Lung (tissue), 16 donors: Measurements from ENCODE around the gene LRRC51. TPM values are rescaled to one million over a fixed set of nuclear protein-coding genes. Genes with fewer than 3 reads are reported as not detected.
A peak's percentile ranks its signal among the peaks of the same experiment; 100 is the strongest.

Experiments used
- ATAC-seq: fragments of 200-7000 bp; cut with Tn5 transposase; one replicate; pipeline ENCODE4 v1.9.1; 2020; ENCODE audit warnings: moderate number of reproducible peaks; ENCODE audit not compliant: insufficient read depth, low FRiP score
- DNase-seq, 3 donors: peaks; one replicate each; pipeline ENCODE4 v3.0.0-alpha.2; 2013 to 2017
- H3K27ac ChIP-seq, 2 donors: one replicate each; pipeline ENCODE4 v1.5.1; 2013; ENCODE audit warnings: mild to moderate bottlenecking in 2 of 2, moderate library complexity in 2 of 2, control low read depth in 1 of 2, inconsistent platforms in 1 of 2, low read depth in 1 of 2, low read length in 1 of 2
- H3K27me3 ChIP-seq, 3 donors: one replicate each; pipeline ENCODE4 v1.5.1; 2013; ENCODE audit warnings: low read length in 2 of 3; ENCODE audit not compliant: control insufficient read depth in 3 of 3, insufficient read depth in 3 of 3
- H3K36me3 ChIP-seq, 4 donors: one replicate each; pipeline ENCODE4 v1.5.1; 2013; ENCODE audit warnings: low read length in 4 of 4, mild to moderate bottlenecking in 1 of 4, moderate library complexity in 1 of 4; ENCODE audit not compliant: control insufficient read depth in 4 of 4, insufficient read depth in 4 of 4
- H3K4me1 ChIP-seq, 5 donors: one replicate each; pipeline ENCODE4 v1.5.1; 2013; ENCODE audit warnings: low read length in 5 of 5, mild to moderate bottlenecking in 2 of 5, moderate library complexity in 1 of 5; ENCODE audit not compliant: control insufficient read depth in 5 of 5, insufficient read depth in 5 of 5
- H3K4me3 ChIP-seq: one replicate; pipeline ENCODE4 v1.5.1; 2013; ENCODE audit warnings: mild to moderate bottlenecking, control low read depth, moderate library complexity
- H3K9ac ChIP-seq, 2 donors: one replicate each; pipeline ENCODE4 v1.5.1; 2013; ENCODE audit warnings: low read length in 2 of 2, control low read depth in 1 of 2; ENCODE audit not compliant: insufficient read depth in 1 of 2
- H3K9me3 ChIP-seq, 4 donors: one replicate each; pipeline ENCODE4 v1.5.1; 2013; ENCODE audit warnings: low read length in 3 of 4, mild to moderate bottlenecking in 1 of 4, moderate library complexity in 1 of 4; ENCODE audit not compliant: control insufficient read depth in 4 of 4, insufficient read depth in 3 of 4
- WGBS, 2 donors: extraction: QIAGEN DNeasy Blood & Tissue Kit; methylation state at CpG; one replicate each; pipeline ENCODE4 v1.1.7; 2013; 5-methylcytosine and 5-hydroxymethylcytosine counted together
- long read RNA-seq, 5 donors: transcript quantifications; one replicate each; lab custom pipeline, GENCODE V29; 2026
- polyA plus RNA-seq, 2 donors: library from polyadenylated mRNA; stranded (reverse); fragments of 200-250 nt; gene quantifications; one replicate each; pipeline ENCODE4 v1.2.1, GENCODE V29; 2013
- total RNA-seq, 2 donors: library from RNA; depleted of rRNA in 1 of 2; stranded (reverse); fragments of >200 nt in 1 of 2; gene quantifications; one replicate each; pipeline ENCODE4 v1.2.1, GENCODE V29; 2014 to 2021
- TF ChIP-seq, protein P1 (sequence below): IDR thresholded peaks from 2 replicates; pipeline ENCODE4 v1.5.1; 2012; ENCODE audit warnings: mild to moderate bottlenecking; ENCODE audit errors: control extremely low read depth, extremely low read depth
- donor health status: control.
- donor health status: control.
- donor health status: Bipolar disorder and iron deficiency.
- donor health status: healthy.
- donor health status: DM: yes; HTN: yes; CAD: no.

LRRC51 gene
- 10 to 100 TPM; 28.7 to 29.6 TPM for total RNA-seq
- 10 to 100 TPM; 10.4 to 10.9 TPM for polyA plus RNA-seq
- long read RNA-seq, donor 1, partial matches to known transcripts = 0 of 1 reads
- long read RNA-seq, donor 1, other reads (novel, unspliced or antisense) = 0 of 1 reads
- long read RNA-seq, donor 2, partial matches to known transcripts = 0 of 3 reads
- long read RNA-seq, donor 2, other reads (novel, unspliced or antisense) = 0 of 3 reads
- long read RNA-seq, donor 3, partial matches to known transcripts = 0 of 2 reads
- long read RNA-seq, donor 3, other reads (novel, unspliced or antisense) = 0 of 2 reads
- long read RNA-seq, donor 4, partial matches to known transcripts = 0 of 2 reads
- long read RNA-seq, donor 4, other reads (novel, unspliced or antisense) = 0 of 2 reads
- long read RNA-seq, donor 5, partial matches to known transcripts = 0 of 1 reads
- long read RNA-seq, donor 5, other reads (novel, unspliced or antisense) = 0 of 1 reads

DNA sequence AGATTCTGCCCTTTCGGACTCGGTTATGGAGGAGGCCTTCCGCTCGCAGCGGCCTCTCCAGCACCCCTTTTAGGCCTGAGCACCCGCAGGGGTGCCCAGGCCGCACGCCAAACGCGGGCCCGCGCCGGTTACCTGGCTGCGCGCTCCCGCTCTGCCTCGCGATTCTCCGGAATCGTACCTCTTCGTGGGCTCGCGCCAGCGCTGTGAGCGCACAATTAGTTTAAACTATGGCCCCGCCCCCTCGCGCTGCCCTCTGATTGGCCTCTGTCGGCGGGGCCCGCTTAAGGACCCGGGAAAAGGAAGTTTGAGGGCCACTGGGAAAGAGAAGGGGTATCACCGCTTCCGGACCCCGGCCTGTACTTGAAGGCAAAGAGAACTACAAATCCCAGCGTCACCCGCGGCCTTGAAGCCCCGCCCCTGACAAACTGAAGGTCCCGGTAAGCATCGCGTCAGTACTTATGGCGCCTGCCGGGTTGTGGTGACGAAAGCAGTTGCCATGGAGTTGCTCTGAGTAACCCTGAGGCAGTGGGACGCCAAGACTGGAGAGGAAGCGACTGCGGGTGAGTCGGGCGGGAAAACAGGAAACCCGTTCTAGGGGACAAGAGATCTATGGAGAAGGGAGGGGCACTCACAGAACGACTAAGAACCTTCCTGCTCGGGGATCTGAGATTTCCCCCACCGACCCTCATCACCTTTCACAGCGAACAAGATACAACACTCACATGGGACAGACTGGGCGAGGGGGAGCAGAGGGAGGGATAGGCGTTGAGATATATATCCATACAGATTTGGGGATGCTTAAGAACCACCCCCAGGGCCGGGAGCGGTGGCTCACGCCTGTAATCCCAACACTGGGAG is at the start of gene LRRC51, which contains the start of gene NUMA1:
TSS of gene LRRC51 (plus strand) at position 525 of the 858 bp plus-strand sequence. CDS start 8,234 bp downstream, outside the sequence.
TSS of gene NUMA1 (minus strand) at position 217 of the 858 bp plus-strand sequence. CDS start 44,599 bp downstream, outside the sequence.
- DNase-seq (peak; percentile 100), ATAC-seq (peak; percentile 98)
- H3K27ac ChIP-seq = peak within 1 kb of the TSS; percentile 93 to 95
- peak within 1 kb of the TSS; percentile 67 for H3K4me3 ChIP-seq
- H3K9me3 ChIP-seq = no peaks in the 10 kb centered on the region
- H3K27me3 ChIP-seq = no peaks in the 10 kb centered on the region
- TF ChIP-seq, protein P1, sequence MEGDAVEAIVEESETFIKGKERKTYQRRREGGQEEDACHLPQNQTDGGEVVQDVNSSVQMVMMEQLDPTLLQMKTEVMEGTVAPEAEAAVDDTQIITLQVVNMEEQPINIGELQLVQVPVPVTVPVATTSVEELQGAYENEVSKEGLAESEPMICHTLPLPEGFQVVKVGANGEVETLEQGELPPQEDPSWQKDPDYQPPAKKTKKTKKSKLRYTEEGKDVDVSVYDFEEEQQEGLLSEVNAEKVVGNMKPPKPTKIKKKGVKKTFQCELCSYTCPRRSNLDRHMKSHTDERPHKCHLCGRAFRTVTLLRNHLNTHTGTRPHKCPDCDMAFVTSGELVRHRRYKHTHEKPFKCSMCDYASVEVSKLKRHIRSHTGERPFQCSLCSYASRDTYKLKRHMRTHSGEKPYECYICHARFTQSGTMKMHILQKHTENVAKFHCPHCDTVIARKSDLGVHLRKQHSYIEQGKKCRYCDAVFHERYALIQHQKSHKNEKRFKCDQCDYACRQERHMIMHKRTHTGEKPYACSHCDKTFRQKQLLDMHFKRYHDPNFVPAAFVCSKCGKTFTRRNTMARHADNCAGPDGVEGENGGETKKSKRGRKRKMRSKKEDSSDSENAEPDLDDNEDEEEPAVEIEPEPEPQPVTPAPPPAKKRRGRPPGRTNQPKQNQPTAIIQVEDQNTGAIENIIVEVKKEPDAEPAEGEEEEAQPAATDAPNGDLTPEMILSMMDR = no peak
- peak within 1 kb of the TSS; percentile 83 to 96 for H3K9ac ChIP-seq
- peaks cover 0 to 3% (median 1%) of the 10 kb centered on the region in 4 donors for H3K36me3 ChIP-seq
- WGBS, 2 donors = 0 to 1% methylated on average over 60 of the region's 60 CpGs
- H3K4me1 ChIP-seq = peaks cover 0 to 21% (median 0%) of the 10 kb centered on the region in 5 donors

- WGBS, 2 donors = 65 to 66% methylated on average over 3 of the region's 3 CpGs
- H3K27ac ChIP-seq = no peak overlapping the region
Measured at GRCh38 chr11:72036687-72037086, 44.0 kb upstream of the LRRC51 start.

GRCh38 chr11:72037554-72038311 is 42.9 kb upstream of the LRRC51 start:
- DNase-seq (peak in 1 of 3 donors; percentile 22), ATAC-seq (no peak)
- WGBS, 2 donors = 53 to 71% methylated on average over 4 of the region's 4 CpGs
- H3K36me3 ChIP-seq = peaks cover 10 to 24% (median 16%) of the 10 kb centered on the region in 4 donors
- peak overlapping the region; percentile 41 to 99 for H3K9ac ChIP-seq
- peaks cover 10 to 56% (median 37%) of the 10 kb centered on the region in 5 donors for H3K4me1 ChIP-seq
- TF ChIP-seq, protein P1 = no peak
- H3K27ac ChIP-seq = peak overlapping the region; percentile 91 to 100
- no peaks in the 10 kb centered on the region for H3K27me3 ChIP-seq
- no peaks in the 10 kb centered on the region for H3K9me3 ChIP-seq
- no peak overlapping the region for H3K4me3 ChIP-seq

More at GRCh38 chr11:72036687-72037086, 44.0 kb upstream of the LRRC51 start:
- H3K27me3 ChIP-seq = no peaks in the 10 kb centered on the region
- H3K9me3 ChIP-seq = no peaks in the 10 kb centered on the region
- H3K36me3 ChIP-seq = peaks cover 14 to 24% (median 16%) of the 10 kb centered on the region in 4 donors
- peaks cover 6 to 46% (median 29%) of the 10 kb centered on the region in 5 donors for H3K4me1 ChIP-seq
- DNase-seq (no peak), ATAC-seq (no peak)
- TF ChIP-seq, protein P1 = no peak
- peak overlapping the region in 1 of 2 donors; percentile 8 for H3K9ac ChIP-seq
- no peak overlapping the region for H3K4me3 ChIP-seq
